Measurements from ENCODE around the gene ROR1.

Gene ROR1

DNA sequence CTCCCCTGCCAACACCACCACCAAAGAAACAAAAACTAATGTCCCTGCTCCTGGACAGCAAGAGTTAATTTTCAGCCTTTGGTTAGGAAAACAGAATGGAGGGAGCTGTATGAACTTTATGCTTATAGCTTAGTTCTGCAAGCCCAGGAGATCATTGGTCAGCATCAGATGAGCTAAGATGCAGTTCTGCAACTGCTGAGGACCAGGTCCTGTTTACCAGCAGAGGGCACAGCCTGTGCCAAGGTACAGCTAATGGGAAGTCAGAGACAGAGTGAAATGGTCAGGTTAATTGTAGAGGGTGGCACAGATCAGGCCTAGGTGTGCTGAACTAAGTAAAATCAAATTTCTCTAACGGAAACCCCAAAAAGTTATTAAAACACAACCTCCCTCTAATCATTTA lies 161.3 kb downstream of the ROR1 start:
- ChIA-PET CTCF (no interaction called here), POLR2A (no interaction called here)
- DNase-seq (ENCODE audit: extremely low spot score): no peak
- TF ChIP-seq, protein P1, sequence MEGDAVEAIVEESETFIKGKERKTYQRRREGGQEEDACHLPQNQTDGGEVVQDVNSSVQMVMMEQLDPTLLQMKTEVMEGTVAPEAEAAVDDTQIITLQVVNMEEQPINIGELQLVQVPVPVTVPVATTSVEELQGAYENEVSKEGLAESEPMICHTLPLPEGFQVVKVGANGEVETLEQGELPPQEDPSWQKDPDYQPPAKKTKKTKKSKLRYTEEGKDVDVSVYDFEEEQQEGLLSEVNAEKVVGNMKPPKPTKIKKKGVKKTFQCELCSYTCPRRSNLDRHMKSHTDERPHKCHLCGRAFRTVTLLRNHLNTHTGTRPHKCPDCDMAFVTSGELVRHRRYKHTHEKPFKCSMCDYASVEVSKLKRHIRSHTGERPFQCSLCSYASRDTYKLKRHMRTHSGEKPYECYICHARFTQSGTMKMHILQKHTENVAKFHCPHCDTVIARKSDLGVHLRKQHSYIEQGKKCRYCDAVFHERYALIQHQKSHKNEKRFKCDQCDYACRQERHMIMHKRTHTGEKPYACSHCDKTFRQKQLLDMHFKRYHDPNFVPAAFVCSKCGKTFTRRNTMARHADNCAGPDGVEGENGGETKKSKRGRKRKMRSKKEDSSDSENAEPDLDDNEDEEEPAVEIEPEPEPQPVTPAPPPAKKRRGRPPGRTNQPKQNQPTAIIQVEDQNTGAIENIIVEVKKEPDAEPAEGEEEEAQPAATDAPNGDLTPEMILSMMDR (IDR thresholded peaks at IDR 0.05; ENCODE audit: control extremely low read depth, extremely low read depth, low read depth, missing control alignments): no peak

GRCh38 chr1:63935553-63935952 lies 161.7 kb downstream of the ROR1 start:
- DNase-seq (ENCODE audit: extremely low spot score): no peak
- POLR2A ChIA-PET: no interaction called here
- TF ChIP-seq, protein P1 (IDR thresholded peaks at IDR 0.05; ENCODE audit: control extremely low read depth, extremely low read depth, low read depth, missing control alignments): no peak
- CTCF ChIA-PET: no interaction called here

DNA sequence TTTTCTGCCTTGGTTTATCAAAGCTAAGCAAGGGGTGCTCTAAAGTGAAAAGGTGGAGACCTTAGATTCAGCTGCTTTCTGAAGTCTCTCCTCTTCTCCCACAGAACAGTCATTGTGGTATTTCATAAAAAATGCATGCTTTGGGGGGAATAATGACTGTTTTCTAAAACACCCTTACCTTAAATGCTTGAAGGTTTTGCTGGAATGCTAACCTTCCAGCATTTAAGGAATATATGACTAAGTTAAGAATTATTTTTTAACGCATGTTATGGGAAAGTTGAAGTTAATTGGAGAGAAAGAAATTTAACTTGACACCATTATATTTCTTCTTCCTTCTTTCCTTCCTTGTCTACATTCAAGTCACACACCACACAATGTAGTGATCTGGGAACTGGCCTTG lies 162.5 kb downstream of the ROR1 start:
- POLR2A ChIA-PET: no interaction called here
- TF ChIP-seq, protein P1 (IDR thresholded peaks at IDR 0.05; ENCODE audit: control extremely low read depth, extremely low read depth, low read depth, missing control alignments): no peak
- CTCF ChIA-PET: interaction anchor here (0.6 to 1.0 kb wide), 2 partner anchors 14 to 201 kb away, joined by 4 read pairs; no protein-coding TSS in a partner anchor
- no peak for DNase-seq (ENCODE audit: extremely low spot score)

DNA sequence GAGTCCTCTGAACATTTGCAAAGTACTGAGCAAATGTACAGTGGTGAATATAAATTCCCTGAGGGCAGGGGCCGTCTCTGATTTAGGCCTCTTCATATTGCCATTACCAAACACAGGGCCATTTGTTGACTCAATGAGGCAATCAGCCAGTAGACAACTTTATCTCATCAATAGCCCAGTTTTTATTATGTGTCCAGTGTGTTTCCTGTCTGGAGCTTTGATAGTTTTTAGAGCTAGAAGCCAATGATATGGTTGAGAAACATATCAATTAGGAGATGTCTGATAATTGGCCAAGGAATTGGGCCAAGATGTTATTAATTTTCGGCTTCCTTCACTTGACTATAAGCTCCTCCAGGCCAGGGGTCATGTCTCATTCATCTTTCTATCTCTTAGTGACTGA lies 163.0 kb downstream of the ROR1 start:
- ChIA-PET POLR2A (no interaction called here), CTCF (interaction anchor here (0.6 to 1.0 kb wide), 2 partner anchors 15 to 201 kb away, joined by 4 read pairs; no protein-coding TSS in a partner anchor)
- TF ChIP-seq, protein P1 (IDR thresholded peaks at IDR 0.05; ENCODE audit: control extremely low read depth, extremely low read depth, low read depth, missing control alignments): no peak
- DNase-seq (ENCODE audit: extremely low spot score): no peak

GRCh38 chr1:63937461-63938022 lies 163.7 kb downstream of the ROR1 start:
- TF ChIP-seq, protein P1 (IDR thresholded peaks at IDR 0.05; ENCODE audit: control extremely low read depth, extremely low read depth, low read depth, missing control alignments): no peak
- ChIA-PET CTCF (interaction anchor here (1.0 kb wide), 1 partner anchor 15 kb away, joined by 4 read pairs; no protein-coding TSS in a partner anchor), POLR2A (no interaction called here)
- no peak for DNase-seq (ENCODE audit: extremely low spot score)

GRCh38 chr1:63940440-63940839 lies 166.6 kb downstream of the ROR1 start:
- DNase-seq (ENCODE audit: extremely low spot score): no peak
- POLR2A ChIA-PET: no interaction called here
- TF ChIP-seq, protein P1 (IDR thresholded peaks at IDR 0.05; ENCODE audit: control extremely low read depth, extremely low read depth, low read depth, missing control alignments): no peak
- CTCF ChIA-PET: no interaction called here

Measured in GM10248 (cell line).